K562 (cell line): ENCODE results near the gene GHITM. TPM values are rescaled to one million over a fixed set of nuclear protein-coding genes. Genes with fewer than 3 reads are reported as not detected.

Source experiments
- IFI16 ChIP-seq: fragments of 250-450 bp; sonication (Bioruptor Pico); IDR thresholded peaks from 2 replicates; pipeline ENCODE4 v2.1.2; 2022; ENCODE audit warnings: mild to moderate bottlenecking, inconsistent platforms
- MCM7 ChIP-seq, 2 experiments: fragments of 450-650 bp; IDR thresholded peaks; 2 replicates each; pipeline ENCODE4 v1.6.1; 2016 to 2018
- PHF20 ChIP-seq: fragments of 450-650 bp; IDR thresholded peaks from 2 replicates; pipeline ENCODE4 v1.6.1; 2018; ENCODE audit not compliant: partially characterized antibody
- polyA plus RNA-seq, 8 experiments: library from polyadenylated mRNA; depleted of rRNA in 4 of 8; stranded (reverse) in 5 of 8; unstranded in 3 of 8; fragments of >200 nt; fragmentation: Nextera tagmentation in 2 of 8; fragmentation: Illumina TruSeq in 1 of 8; extraction: Ambion mirVana in 2 of 8; extraction: Trizol in 1 of 8; gene quantifications; 2 replicates each; pipeline versions ENCODE4 v1.2.1 to v1.2.3, GENCODE V29; 2011 to 2014; ENCODE audit warnings: inconsistent platforms in 1 of 8, missing spikeins in 1 of 8
- total RNA-seq, 7 experiments: library from RNA; depleted of rRNA in 6 of 7; stranded (reverse); fragments of >200 nt in 6 of 7; fragmentation: Illumina TruSeq in 2 of 7; extraction: Trizol in 2 of 7; gene quantifications; 2 replicates each; pipeline versions ENCODE4 v1.2.1 to v1.2.3, GENCODE V29; 2011 to 2021; ENCODE audit warnings: low replicate concordance in 1 of 7
- TF ChIP-seq, protein P1 (sequence below): fragments of 450-650 bp; IDR thresholded peaks from 2 replicates; pipeline ENCODE4 v1.6.1; 2016; ENCODE audit warnings: low read depth

GHITM gene
- total and polyA plus RNA-seq, 9 of the 15 experiments (the other 6 are each of a cell fraction or from before 2014, with no cell fraction given) = 322 to 1,258 (median 386) TPM

- TF ChIP-seq, protein P1, sequence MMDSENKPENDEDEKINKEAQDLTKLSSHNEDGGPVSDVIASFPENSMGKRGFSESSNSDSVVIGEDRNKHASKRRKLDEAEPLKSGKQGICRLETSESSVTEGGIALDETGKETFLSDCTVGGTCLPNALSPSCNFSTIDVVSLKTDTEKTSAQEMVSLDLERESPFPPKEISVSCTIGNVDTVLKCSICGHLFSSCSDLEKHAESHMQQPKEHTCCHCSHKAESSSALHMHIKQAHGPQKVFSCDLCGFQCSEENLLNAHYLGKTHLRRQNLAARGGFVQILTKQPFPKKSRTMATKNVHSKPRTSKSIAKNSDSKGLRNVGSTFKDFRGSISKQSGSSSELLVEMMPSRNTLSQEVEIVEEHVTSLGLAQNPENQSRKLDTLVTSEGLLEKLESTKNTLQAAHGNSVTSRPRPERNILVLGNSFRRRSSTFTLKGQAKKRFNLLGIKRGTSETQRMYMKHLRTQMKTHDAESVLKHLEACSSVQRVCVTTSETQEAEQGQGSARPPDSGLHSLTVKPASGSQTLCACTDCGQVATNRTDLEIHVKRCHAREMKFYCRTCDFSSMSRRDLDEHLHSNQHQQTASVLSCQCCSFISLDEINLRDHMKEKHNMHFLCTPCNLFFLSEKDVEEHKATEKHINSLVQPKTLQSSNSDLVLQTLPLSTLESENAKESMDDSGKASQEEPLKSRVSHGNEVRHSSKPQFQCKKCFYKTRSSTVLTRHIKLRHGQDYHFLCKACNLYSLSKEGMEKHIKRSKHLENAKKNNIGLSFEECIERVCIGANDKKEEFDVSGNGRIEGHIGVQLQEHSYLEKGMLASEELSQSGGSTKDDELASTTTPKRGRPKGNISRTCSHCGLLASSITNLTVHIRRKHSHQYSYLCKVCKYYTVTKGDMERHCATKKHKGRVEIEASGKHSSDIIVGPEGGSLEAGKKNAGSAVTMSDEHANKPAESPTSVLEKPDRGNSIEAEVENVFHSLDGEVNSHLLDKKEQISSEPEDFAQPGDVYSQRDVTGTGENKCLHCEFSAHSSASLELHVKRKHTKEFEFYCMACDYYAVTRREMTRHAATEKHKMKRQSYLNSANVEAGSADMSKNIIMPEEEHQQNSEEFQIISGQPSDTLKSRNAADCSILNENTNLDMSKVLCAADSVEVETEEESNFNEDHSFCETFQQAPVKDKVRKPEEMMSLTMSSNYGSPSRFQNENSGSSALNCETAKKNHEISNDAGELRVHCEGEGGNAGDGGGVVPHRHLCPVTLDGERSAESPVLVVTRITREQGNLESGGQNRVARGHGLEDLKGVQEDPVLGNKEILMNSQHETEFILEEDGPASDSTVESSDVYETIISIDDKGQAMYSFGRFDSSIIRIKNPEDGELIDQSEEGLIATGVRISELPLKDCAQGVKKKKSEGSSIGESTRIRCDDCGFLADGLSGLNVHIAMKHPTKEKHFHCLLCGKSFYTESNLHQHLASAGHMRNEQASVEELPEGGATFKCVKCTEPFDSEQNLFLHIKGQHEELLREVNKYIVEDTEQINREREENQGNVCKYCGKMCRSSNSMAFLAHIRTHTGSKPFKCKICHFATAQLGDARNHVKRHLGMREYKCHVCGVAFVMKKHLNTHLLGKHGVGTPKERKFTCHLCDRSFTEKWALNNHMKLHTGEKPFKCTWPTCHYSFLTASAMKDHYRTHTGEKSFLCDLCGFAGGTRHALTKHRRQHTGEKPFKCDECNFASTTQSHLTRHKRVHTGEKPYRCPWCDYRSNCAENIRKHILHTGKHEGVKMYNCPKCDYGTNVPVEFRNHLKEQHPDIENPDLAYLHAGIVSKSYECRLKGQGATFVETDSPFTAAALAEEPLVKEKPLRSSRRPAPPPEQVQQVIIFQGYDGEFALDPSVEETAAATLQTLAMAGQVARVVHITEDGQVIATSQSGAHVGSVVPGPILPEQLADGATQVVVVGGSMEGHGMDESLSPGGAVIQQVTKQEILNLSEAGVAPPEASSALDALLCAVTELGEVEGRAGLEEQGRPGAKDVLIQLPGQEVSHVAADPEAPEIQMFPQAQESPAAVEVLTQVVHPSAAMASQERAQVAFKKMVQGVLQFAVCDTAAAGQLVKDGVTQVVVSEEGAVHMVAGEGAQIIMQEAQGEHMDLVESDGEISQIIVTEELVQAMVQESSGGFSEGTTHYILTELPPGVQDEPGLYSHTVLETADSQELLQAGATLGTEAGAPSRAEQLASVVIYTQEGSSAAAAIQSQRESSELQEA = no peak
- TF ChIP-seq PHF20 (no peak), MCM7 (IDR thresholded peaks at IDR 0.05) (no peak), IFI16 (CRISPR knock-in tag) (no peak)
These were observed 43.4 kb upstream of the GHITM start (continued) for GRCh38 chr10:84095811-84096497.
